GM21360 (cell line): ENCODE data around the gene BCAS3.

Source experiments
- ATAC-seq: cut with Tn5 transposase; IDR thresholded peaks from one replicate; pipeline ENCODE4 v1.9.1; 2021; ENCODE audit warnings: mild to moderate bottlenecking, moderate library complexity; ENCODE audit not compliant: unreplicated experiment

Gene BCAS3

GRCh38 chr17:61302953-61303816 is 625.5 kb downstream of the BCAS3 start:
- no peak for ATAC-seq

GRCh38 chr17:61303817-61304096 is 626.1 kb downstream of the BCAS3 start:
- no peak for ATAC-seq

GRCh38 chr17:61305024-61305423 is 627.4 kb downstream of the BCAS3 start:
- no peak for ATAC-seq

GRCh38 chr17:61306003-61306402 is 628.4 kb downstream of the BCAS3 start:
- ATAC-seq = no peak

GRCh38 chr17:61307905-61308886 is 630.5 kb downstream of the BCAS3 start:
- ATAC-seq = no peak

- ATAC-seq = no peak
Observed at GRCh38 chr17:61309362-61310256, 632.0 kb downstream of the BCAS3 start.

- ATAC-seq = no peak
Observed at GRCh38 chr17:61310590-61310989, 632.9 kb downstream of the BCAS3 start.

GRCh38 chr17:61312406-61313295 is 635.0 kb downstream of the BCAS3 start:
- no peak for ATAC-seq

- no peak for ATAC-seq
Observed at GRCh38 chr17:61313461-61314326, 636.0 kb downstream of the BCAS3 start.

- ATAC-seq = no peak
Observed at GRCh38 chr17:61314368-61315078, 636.9 kb downstream of the BCAS3 start.

- no peak for ATAC-seq
Observed at GRCh38 chr17:61316633-61317032, 639.0 kb downstream of the BCAS3 start.

- ATAC-seq = no peak
Observed at GRCh38 chr17:61317779-61318178, 640.1 kb downstream of the BCAS3 start.

- no peak for ATAC-seq
Observed at GRCh38 chr17:61318684-61319098, 641.0 kb downstream of the BCAS3 start.

- no peak for ATAC-seq
Observed at GRCh38 chr17:61321344-61321743, 643.7 kb downstream of the BCAS3 start.

- ATAC-seq = no peak
Observed at GRCh38 chr17:61322325-61323002, 644.8 kb downstream of the BCAS3 start.

- ATAC-seq = no peak
Observed at GRCh38 chr17:61323003-61323908, 645.6 kb downstream of the BCAS3 start.
